ENCODE data around the gene SLC25A44.
A peak's percentile ranks its signal among the peaks of the same experiment; 100 is the strongest.

The SLC25A44 gene

GRCh38 chr1:156193488-156194299, at the start of gene SLC25A44:
TSS of gene SLC25A44 (plus strand) at chr1:156194104. CDS start at chr1:156199848, 5,744 bp downstream.
- peak; percentile 98 to 99 for DNase-seq

GRCh38 chr1:156144742-156145141, 49.2 kb upstream of the SLC25A44 start:
- DNase-seq, result peak in 1 of 2 donors; percentile 38

- no peak for DNase-seq
These were observed 48.3 kb upstream of the SLC25A44 start for GRCh38 chr1:156145650-156146019.

GRCh38 chr1:156146020-156146768, 47.7 kb upstream of the SLC25A44 start:
- DNase-seq, result peak; percentile 57 to 83

- DNase-seq, result peak in 1 of 2 donors; percentile 38
These were observed 47.0 kb upstream of the SLC25A44 start for GRCh38 chr1:156146769-156147405.

GRCh38 chr1:156148216-156148615, 45.7 kb upstream of the SLC25A44 start:
- DNase-seq, result peak; percentile 35 to 63

- DNase-seq, result no peak
These were observed 44.3 kb upstream of the SLC25A44 start for GRCh38 chr1:156149374-156150332.

GRCh38 chr1:156150333-156151011, 43.4 kb upstream of the SLC25A44 start:
- no peak for DNase-seq

GRCh38 chr1:156151093-156151688, 42.7 kb upstream of the SLC25A44 start:
- DNase-seq, result peak in 1 of 2 donors; percentile 48

GRCh38 chr1:156152628-156153027, 41.3 kb upstream of the SLC25A44 start:
- no peak for DNase-seq

- no peak for DNase-seq
These were observed 40.5 kb upstream of the SLC25A44 start, which contains the start of gene SEMA4A for GRCh38 chr1:156153362-156153761. TSS of gene SEMA4A (plus strand) at chr1:156153585. CDS start at chr1:156154579, 994 bp downstream.

- peak; percentile 60 to 84 for DNase-seq
These were observed 39.6 kb upstream of the SLC25A44 start for GRCh38 chr1:156154317-156154749.

- DNase-seq, result no peak
These were observed 38.0 kb upstream of the SLC25A44 start for GRCh38 chr1:156155756-156156510.

GRCh38 chr1:156157506-156157905, 36.4 kb upstream of the SLC25A44 start:
- DNase-seq, result no peak

GRCh38 chr1:156157966-156158365, 35.9 kb upstream of the SLC25A44 start:
- DNase-seq, result no peak

- DNase-seq, result no peak
These were observed 33.7 kb upstream of the SLC25A44 start for GRCh38 chr1:156160000-156160742.

GRCh38 chr1:156160743-156161171, 33.1 kb upstream of the SLC25A44 start:
- peak; percentile 63 to 79 for DNase-seq

- DNase-seq, result no peak
These were observed 31.4 kb upstream of the SLC25A44 start for GRCh38 chr1:156162430-156163037.

- no peak for DNase-seq
These were observed 30.2 kb upstream of the SLC25A44 start for GRCh38 chr1:156163712-156164111.
